Prostate gland (tissue), 2 donors: ENCODE measurements around the gene HTR1A. TPM values are rescaled to one million over a fixed set of nuclear protein-coding genes. Genes with fewer than 3 reads are reported as not detected.
A peak's percentile ranks its signal among the peaks of the same experiment; 100 is the strongest.

Experiments
- DNase-seq: peaks from one replicate; pipeline ENCODE4 v3.0.0-alpha.2; 2019; ENCODE audit warnings: low spot score
- H3K27ac ChIP-seq, 2 donors: fragments of 200-600 bp; sonication (generic); 2 replicates each; pipeline ENCODE4 v1.5.1; 2017 to 2019
- H3K27me3 ChIP-seq: fragments of 200-600 bp; sonication (generic); replicated peaks from 2 replicates; pipeline ENCODE4 v1.5.1; 2019; ENCODE audit not compliant: insufficient read depth
- H3K36me3 ChIP-seq, 2 donors: fragments of 200-600 bp; sonication (generic); 1 replicate in 1 of 2; 2 replicates in 1 of 2; pipeline versions ENCODE4 v1.5.1 to v1.8.1; 2017 to 2019
- H3K4me1 ChIP-seq: fragments of 200-600 bp; sonication (generic); replicated peaks from 2 replicates; pipeline ENCODE4 v1.5.1; 2019
- H3K4me3 ChIP-seq, 2 donors: fragments of 200-600 bp; sonication (generic); 2 replicates each; pipeline ENCODE4 v1.5.1; 2017 to 2019
- H3K9me3 ChIP-seq: fragments of 200-600 bp; sonication (generic); 2 replicates; pipeline ENCODE4 v1.5.1; 2017
- CTCF ChIP-seq, 4 experiments: fragments of 200-600 bp in 2 of 4; fragments of 450-650 bp in 2 of 4; sonication (generic) in 2 of 4; IDR thresholded peaks; 1 replicate in 3 of 4; 2 replicates in 1 of 4; pipeline ENCODE4 v1.5.1; 2016 to 2019; ENCODE audit warnings: antibody characterized with exemption in 4 of 4, mild to moderate bottlenecking in 2 of 4, moderate library complexity in 2 of 4
- POLR2A ChIP-seq: fragments of 450-650 bp; IDR thresholded peaks from one replicate; pipeline ENCODE4 v1.6.1; 2016; ENCODE audit warnings: antibody characterized with exemption, mild to moderate bottlenecking
- POLR2AphosphoS5 ChIP-seq: sonication (generic); formaldehyde crosslinking; IDR thresholded peaks from one replicate; pipeline ENCODE4 v1.6.1; 2017; ENCODE audit warnings: antibody characterized with exemption
- WGBS: methylation state at CpG from one replicate; pipeline ENCODE4 v1.1.5; 2018; 5-methylcytosine and 5-hydroxymethylcytosine counted together
- intact Hi-C: fragments of 100-400 bp; cut with DNase I; formaldehyde crosslinking; loops from one replicate; pipeline ENCODE4 v1.14.2; 2022
- total RNA-seq, 2 donors: library from RNA; depleted of rRNA; stranded (reverse); fragments of >200 nt; gene quantifications; one replicate each; pipeline ENCODE4 v1.1.0, GENCODE V29; 2016

HTR1A gene
- total RNA-seq, 2 donors from 2014 or later = 1.2 TPM; not detected in 1

GRCh38 chr5:63963926-63964325 lies 1.7 kb upstream of the HTR1A start:
- no peaks in the 10 kb centered on the region for H3K4me1 ChIP-seq
- no peaks in the 10 kb centered on the region for H3K36me3 ChIP-seq
- intact Hi-C loops = loop anchor here (5.0 kb wide), 1 partner anchor 562 kb away; no protein-coding TSS in a partner anchor
- H3K27ac ChIP-seq = no peak overlapping the region
- no peaks in the 10 kb centered on the region for H3K9me3 ChIP-seq
- no peak for DNase-seq
- H3K27me3 ChIP-seq = peaks cover 22% of the 10 kb centered on the region
- no peak overlapping the region for H3K4me3 ChIP-seq
- TF ChIP-seq CTCF (IDR thresholded peaks at IDR 0.05) = no peak
- TF ChIP-seq POLR2AphosphoS5 = peak; percentile 8
- no peak for TF ChIP-seq POLR2A

DNA sequence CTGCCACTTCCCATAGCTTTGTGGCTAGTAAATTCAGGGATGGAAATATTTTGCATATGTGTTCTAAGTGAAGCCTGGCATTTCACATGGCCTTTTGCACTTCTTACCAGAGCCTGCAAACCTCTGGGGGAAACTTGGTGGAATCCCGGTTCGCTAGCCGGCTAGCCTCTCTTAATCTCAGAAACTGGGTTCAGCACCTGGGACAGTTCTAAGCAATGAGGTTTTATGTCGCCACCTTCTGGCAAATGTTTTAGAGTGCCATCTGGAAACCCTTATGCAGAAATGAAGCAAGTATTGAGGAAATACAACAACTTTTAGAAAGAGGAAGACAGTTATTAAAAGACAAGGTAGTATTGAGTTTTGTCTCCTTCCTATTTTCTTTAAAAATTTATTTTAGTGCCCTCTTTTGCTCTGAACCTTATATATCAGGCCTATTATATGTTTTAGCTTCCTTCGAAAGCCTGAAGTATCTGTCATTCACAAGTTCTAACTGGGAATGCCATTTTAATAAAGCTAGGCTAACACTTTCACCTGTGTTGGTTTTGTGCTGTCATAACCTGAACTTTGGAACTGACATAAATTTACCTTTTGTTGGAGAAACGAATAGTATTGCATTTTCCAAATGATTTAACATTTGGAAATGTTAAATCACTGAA lies 963 bp upstream of the HTR1A start:
- Histone ChIP-seq H3K27me3 (peaks cover 22% of the 10 kb centered on the region), H3K4me3 (no peak overlapping the region), H3K36me3 (no peaks in the 10 kb centered on the region), H3K9me3 (no peaks in the 10 kb centered on the region), H3K4me1 (no peaks in the 10 kb centered on the region), H3K27ac (no peak overlapping the region)
- DNase-seq = no peak
- TF ChIP-seq CTCF (IDR thresholded peaks at IDR 0.05) (no peak), POLR2A (no peak), POLR2AphosphoS5 (no peak)
- WGBS = 22% methylated on average over 6 of the region's 6 CpGs
- intact Hi-C loops = loop anchor here (5.0 kb wide), 1 partner anchor 561 kb away; no protein-coding TSS in a partner anchor

DNA sequence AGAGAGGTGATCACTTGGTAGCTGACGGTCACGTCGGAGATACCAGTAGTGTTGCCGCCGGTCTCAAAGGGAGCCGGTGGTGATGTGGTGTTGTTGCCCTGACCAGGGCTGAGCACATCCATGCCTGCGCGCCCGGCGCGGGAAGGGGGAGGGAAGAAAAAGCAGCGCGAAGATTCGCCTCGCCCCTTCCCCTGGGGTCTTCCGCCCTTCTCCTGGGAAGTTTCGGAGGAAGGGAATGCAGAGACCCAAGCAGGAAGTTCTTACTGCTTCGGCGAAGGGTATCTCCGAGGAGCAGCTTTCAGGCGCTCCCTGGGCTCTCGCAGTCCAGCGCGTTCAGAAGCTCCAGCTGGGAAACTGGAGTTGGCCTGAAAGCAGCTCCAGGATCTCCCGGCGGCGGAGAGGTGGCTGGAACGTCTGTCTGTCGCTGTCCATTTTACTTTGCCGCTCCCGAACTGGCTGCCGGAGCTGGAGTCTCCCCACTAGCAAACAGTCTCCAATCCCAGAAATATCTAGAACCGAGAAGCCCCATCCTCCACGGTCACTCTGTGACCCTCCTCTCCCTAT lies 565 bp downstream of the HTR1A start:
- TF ChIP-seq POLR2AphosphoS5 (no peak), CTCF (IDR thresholded peaks at IDR 0.05) (no peak), POLR2A (no peak)
- peaks cover 22% of the 10 kb centered on the region for H3K27me3 ChIP-seq
- intact Hi-C loops = loop anchor here (5.0 kb wide), 1 partner anchor 559 kb away; no protein-coding TSS in a partner anchor
- no peak overlapping the region for H3K4me3 ChIP-seq
- H3K27ac ChIP-seq = no peak overlapping the region
- DNase-seq = no peak
- H3K4me1 ChIP-seq = no peaks in the 10 kb centered on the region
- no peaks in the 10 kb centered on the region for H3K9me3 ChIP-seq
- H3K36me3 ChIP-seq = no peaks in the 10 kb centered on the region
- 2% methylated on average over 34 of the region's 34 CpGs for WGBS

DNA sequence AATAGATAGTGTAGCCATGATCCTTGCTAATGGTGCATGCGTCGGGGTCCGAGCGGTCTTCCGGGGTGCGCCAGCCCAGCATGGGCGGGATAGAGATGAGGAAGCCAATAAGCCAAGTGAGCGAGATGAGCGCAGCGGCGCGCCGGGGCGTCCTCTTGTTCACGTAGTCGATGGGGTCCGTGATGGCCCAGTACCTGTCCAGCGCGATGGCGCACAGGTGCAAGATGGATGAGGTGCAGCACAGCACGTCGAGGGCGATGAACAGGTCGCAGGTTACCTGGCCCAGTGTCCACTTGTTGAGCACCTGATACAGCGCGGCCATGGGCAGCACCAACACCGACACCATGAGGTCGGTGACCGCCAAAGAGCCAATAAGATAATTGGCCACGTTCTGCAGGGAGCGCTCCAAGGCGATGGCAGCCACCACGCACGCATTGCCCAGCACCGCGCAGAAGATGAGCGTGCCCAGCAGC lies 1.1 kb downstream of the HTR1A start:
- WGBS = 9% methylated on average over 37 of the region's 37 CpGs
- DNase-seq = no peak
- TF ChIP-seq CTCF (IDR thresholded peaks at IDR 0.05) = no peak
- no peak for TF ChIP-seq POLR2AphosphoS5
- no peak for TF ChIP-seq POLR2A
- no peak overlapping the region for H3K4me3 ChIP-seq
- no peaks in the 10 kb centered on the region for H3K4me1 ChIP-seq
- intact Hi-C loops = loop anchor here (5.0 kb wide), 1 partner anchor 559 kb away; no protein-coding TSS in a partner anchor
- peaks cover 22% of the 10 kb centered on the region for H3K27me3 ChIP-seq
- no peaks in the 10 kb centered on the region for H3K9me3 ChIP-seq
- H3K27ac ChIP-seq = no peak overlapping the region
- no peaks in the 10 kb centered on the region for H3K36me3 ChIP-seq

DNA sequence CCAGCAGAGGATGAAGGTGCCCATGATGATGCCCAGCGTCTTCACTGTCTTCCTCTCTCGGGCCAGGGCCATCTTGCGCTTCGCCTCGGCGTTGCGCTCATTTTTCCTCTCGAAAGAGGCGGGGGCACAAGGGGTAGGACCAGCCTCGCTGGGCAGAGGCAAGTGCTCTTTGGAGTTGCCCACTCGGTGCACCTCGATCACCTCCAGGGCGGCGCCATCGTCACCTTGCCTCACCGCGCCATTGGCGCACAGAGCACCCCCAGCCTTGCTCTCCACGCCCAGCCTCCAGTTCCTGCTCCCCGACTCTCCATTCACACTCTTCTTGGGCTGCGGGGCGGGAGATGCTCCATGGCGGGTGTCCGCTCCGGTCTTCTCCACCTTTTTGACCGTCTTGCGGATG lies 1.6 kb downstream of the HTR1A start:
- Histone ChIP-seq H3K36me3 (no peaks in the 10 kb centered on the region), H3K27ac (no peak overlapping the region), H3K4me1 (no peaks in the 10 kb centered on the region), H3K27me3 (peaks cover 22% of the 10 kb centered on the region), H3K4me3 (no peak overlapping the region), H3K9me3 (no peaks in the 10 kb centered on the region)
- 12% methylated on average over 27 of the region's 27 CpGs for WGBS
- no peak for TF ChIP-seq POLR2AphosphoS5
- TF ChIP-seq CTCF (IDR thresholded peaks at IDR 0.05) = no peak
- TF ChIP-seq POLR2A = no peak
- intact Hi-C loops = loop anchor here (5.0 kb wide), 1 partner anchor 558 kb away; no protein-coding TSS in a partner anchor
- DNase-seq = no peak
